ENCODE results near the gene COQ8A. TPM values are rescaled to one million over a fixed set of nuclear protein-coding genes. Genes with fewer than 3 reads are reported as not detected.

The COQ8A gene
- total and polyA plus RNA-seq, 4 donors, result 16.2 to 50.5 (median 29.1) TPM

GRCh38 chr1:226951286-226952117 is 11.4 kb downstream of the COQ8A start:
- peaks cover 0 to 5% (median 3%) of the 10 kb centered on the region in 5 donors for H3K4me1 ChIP-seq (ENCODE audit: control insufficient read depth in 5 of 5, insufficient read depth in 5 of 5, low read length in 5 of 5)
- WGBS, 2 donors, result 79 to 86% methylated on average over 12 of the region's 12 CpGs
- H3K9ac ChIP-seq (ENCODE audit: insufficient read depth in 1 of 2, low read length in 2 of 2), result no peak overlapping the region
- no peaks in the 10 kb centered on the region for H3K36me3 ChIP-seq (ENCODE audit: control insufficient read depth in 4 of 4, insufficient read depth in 4 of 4, low read length in 4 of 4)
- no peaks in the 10 kb centered on the region for H3K27me3 ChIP-seq (ENCODE audit: control insufficient read depth in 3 of 3, insufficient read depth in 3 of 3, low read length in 2 of 3)
- no peak overlapping the region for H3K4me3 ChIP-seq
- DNase-seq (no peak), ATAC-seq (ENCODE audit: insufficient read depth, low FRiP score) (no peak)
- H3K9me3 ChIP-seq (ENCODE audit: control insufficient read depth in 4 of 4, insufficient read depth in 3 of 4, low read length in 3 of 4), result peaks cover 0 to 6% (median 1%) of the 10 kb centered on the region in 4 donors
- H3K27ac ChIP-seq (ENCODE audit: low read depth in 1 of 2, low read length in 1 of 2), result peak overlapping the region in 1 of 2 donors; percentile 25
- TF ChIP-seq CTCF (IDR thresholded peaks at IDR 0.05; ENCODE audit: control extremely low read depth, extremely low read depth), result no peak

- Histone ChIP-seq H3K27me3 (ENCODE audit: control insufficient read depth in 3 of 3, insufficient read depth in 3 of 3, low read length in 2 of 3) (no peaks in the 10 kb centered on the region), H3K4me3 (no peak overlapping the region), H3K9ac (ENCODE audit: insufficient read depth in 1 of 2, low read length in 2 of 2) (no peak overlapping the region), H3K9me3 (ENCODE audit: control insufficient read depth in 4 of 4, insufficient read depth in 3 of 4, low read length in 3 of 4) (peaks cover 0 to 6% (median 1%) of the 10 kb centered on the region in 4 donors), H3K36me3 (ENCODE audit: control insufficient read depth in 4 of 4, insufficient read depth in 4 of 4, low read length in 4 of 4) (no peaks in the 10 kb centered on the region), H3K4me1 (ENCODE audit: control insufficient read depth in 5 of 5, insufficient read depth in 5 of 5, low read length in 5 of 5) (peaks cover 0 to 5% (median 0%) of the 10 kb centered on the region in 5 donors), H3K27ac (ENCODE audit: low read depth in 1 of 2, low read length in 1 of 2) (no peak overlapping the region)
- DNase-seq (no peak), ATAC-seq (ENCODE audit: insufficient read depth, low FRiP score) (no peak)
- 74 to 90% methylated on average over 3 of the region's 3 CpGs for WGBS, 2 donors
- TF ChIP-seq CTCF (IDR thresholded peaks at IDR 0.05; ENCODE audit: control extremely low read depth, extremely low read depth), result no peak
Observed at GRCh38 chr1:226952118-226952441, 12.0 kb downstream of the COQ8A start.

GRCh38 chr1:226953175-226953800 is 13.2 kb downstream of the COQ8A start:
- TF ChIP-seq CTCF (IDR thresholded peaks at IDR 0.05; ENCODE audit: control extremely low read depth, extremely low read depth), result no peak
- H3K9me3 ChIP-seq (ENCODE audit: control insufficient read depth in 4 of 4, insufficient read depth in 3 of 4, low read length in 3 of 4), result no peaks in the 10 kb centered on the region
- no peaks in the 10 kb centered on the region for H3K27me3 ChIP-seq (ENCODE audit: control insufficient read depth in 3 of 3, insufficient read depth in 3 of 3, low read length in 2 of 3)
- H3K4me3 ChIP-seq, result no peak overlapping the region
- DNase-seq (no peak), ATAC-seq (ENCODE audit: insufficient read depth, low FRiP score) (no peak)
- peaks cover 0 to 1% (median 0%) of the 10 kb centered on the region in 4 donors for H3K36me3 ChIP-seq (ENCODE audit: control insufficient read depth in 4 of 4, insufficient read depth in 4 of 4, low read length in 4 of 4)
- peaks cover 0 to 5% (median 0%) of the 10 kb centered on the region in 5 donors for H3K4me1 ChIP-seq (ENCODE audit: control insufficient read depth in 5 of 5, insufficient read depth in 5 of 5, low read length in 5 of 5)
- 90 to 92% methylated on average over 11 of the region's 11 CpGs for WGBS, 2 donors
- H3K9ac ChIP-seq (ENCODE audit: insufficient read depth in 1 of 2, low read length in 2 of 2), result no peak overlapping the region
- H3K27ac ChIP-seq (ENCODE audit: low read depth in 1 of 2, low read length in 1 of 2), result no peak overlapping the region

Measured in lung (tissue), 12 donors.